ENCODE measurements around the gene CA10.

DNA sequence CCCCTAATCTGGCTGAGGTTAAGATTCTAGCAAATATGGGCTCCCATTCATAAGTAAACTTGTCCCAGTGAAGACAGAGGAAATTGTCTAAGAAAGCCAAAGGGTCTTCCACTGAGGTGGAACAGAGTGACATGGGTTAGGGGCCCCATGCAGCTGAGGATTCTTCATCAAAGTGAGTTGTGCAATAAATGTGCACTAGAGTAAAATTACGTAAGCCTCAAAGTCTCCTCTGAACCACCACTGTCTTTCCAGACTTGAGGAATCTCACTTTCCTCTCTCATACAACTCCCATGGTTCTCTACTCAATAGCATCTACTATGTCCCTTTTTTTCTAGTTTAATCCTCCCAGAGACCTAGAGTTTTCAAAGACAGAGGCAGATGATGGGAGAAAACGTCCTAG lies 132.4 kb downstream of the CA10 start:
- TF ChIP-seq, protein P1, sequence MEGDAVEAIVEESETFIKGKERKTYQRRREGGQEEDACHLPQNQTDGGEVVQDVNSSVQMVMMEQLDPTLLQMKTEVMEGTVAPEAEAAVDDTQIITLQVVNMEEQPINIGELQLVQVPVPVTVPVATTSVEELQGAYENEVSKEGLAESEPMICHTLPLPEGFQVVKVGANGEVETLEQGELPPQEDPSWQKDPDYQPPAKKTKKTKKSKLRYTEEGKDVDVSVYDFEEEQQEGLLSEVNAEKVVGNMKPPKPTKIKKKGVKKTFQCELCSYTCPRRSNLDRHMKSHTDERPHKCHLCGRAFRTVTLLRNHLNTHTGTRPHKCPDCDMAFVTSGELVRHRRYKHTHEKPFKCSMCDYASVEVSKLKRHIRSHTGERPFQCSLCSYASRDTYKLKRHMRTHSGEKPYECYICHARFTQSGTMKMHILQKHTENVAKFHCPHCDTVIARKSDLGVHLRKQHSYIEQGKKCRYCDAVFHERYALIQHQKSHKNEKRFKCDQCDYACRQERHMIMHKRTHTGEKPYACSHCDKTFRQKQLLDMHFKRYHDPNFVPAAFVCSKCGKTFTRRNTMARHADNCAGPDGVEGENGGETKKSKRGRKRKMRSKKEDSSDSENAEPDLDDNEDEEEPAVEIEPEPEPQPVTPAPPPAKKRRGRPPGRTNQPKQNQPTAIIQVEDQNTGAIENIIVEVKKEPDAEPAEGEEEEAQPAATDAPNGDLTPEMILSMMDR (IDR thresholded peaks at IDR 0.05; ENCODE audit: extremely low read depth in 1 of 2, insufficient read depth in 1 of 2, low read depth in 1 of 2, low read length in 2 of 2) = no peak
- TF ChIP-seq EZH2 (IDR thresholded peaks at IDR 0.05; ENCODE audit: borderline replicate concordance, low read depth, low read length, severe bottlenecking) (no peak), POLR2AphosphoS5 (IDR thresholded peaks at IDR 0.05; ENCODE audit: insufficient read depth, low read depth, low read length) (no peak), POLR2A (IDR thresholded peaks at IDR 0.05; ENCODE audit: low read depth, low read length) (no peak)
